ACC112 (cell line): ENCODE data around the gene KIAA0825.

ENCODE experiments used
- H2AFZ ChIP-seq: fragments of 200-600 bp; sonication (generic); one replicate; pipeline ENCODE4 v1.6.0; 2017; ENCODE audit warnings: antibody characterized with exemption, low read length; ENCODE audit not compliant: unreplicated experiment
- H3K27ac ChIP-seq: fragments of 200-600 bp; sonication (generic); 2 replicates; pipeline ENCODE4 v1.5.1; 2014; ENCODE audit warnings: low read depth, mild to moderate bottlenecking, antibody characterized with exemption, low read length, moderate library complexity
- H3K27me3 ChIP-seq: fragments of 200-600 bp; sonication (generic); 2 replicates; pipeline ENCODE4 v1.6.1; 2014; ENCODE audit warnings: mild to moderate bottlenecking, antibody characterized with exemption, low read length, moderate library complexity, mixed read lengths; ENCODE audit not compliant: insufficient read depth
- H3K36me3 ChIP-seq: fragments of 200-600 bp; sonication (generic); 2 replicates; pipeline ENCODE4 v1.6.1; 2016; ENCODE audit warnings: mild to moderate bottlenecking, antibody characterized with exemption, low read length, moderate library complexity, mixed read lengths; ENCODE audit not compliant: insufficient read depth
- H3K4me1 ChIP-seq: fragments of 200-600 bp; sonication (generic); one replicate; pipeline ENCODE4 v1.6.1; 2016; ENCODE audit warnings: low read length, mixed read lengths; ENCODE audit not compliant: insufficient read depth, unreplicated experiment, control insufficient read depth
- H3K4me3 ChIP-seq: fragments of 200-600 bp; sonication (generic); 2 replicates; pipeline ENCODE4 v1.5.1; 2014; ENCODE audit warnings: mild to moderate bottlenecking, low read depth, low read length
- H3K79me2 ChIP-seq: fragments of 200-600 bp; sonication (generic); one replicate; pipeline ENCODE4 v1.6.0; 2016; ENCODE audit warnings: low read length; ENCODE audit not compliant: control insufficient read depth, unreplicated experiment, insufficient read depth

The KIAA0825 gene

GRCh38 chr5:94223235-94223634, 395.2 kb downstream of the KIAA0825 start:
- Histone ChIP-seq H3K4me3 (no peak overlapping the region), H3K79me2 (no peaks in the 10 kb centered on the region), H3K27ac (no peak overlapping the region), H3K36me3 (no peaks in the 10 kb centered on the region), H3K4me1 (peaks cover 5% of the 10 kb centered on the region), H3K27me3 (no peaks in the 10 kb centered on the region), H2AFZ (no peak overlapping the region)

GRCh38 chr5:94218374-94218773, 400.0 kb downstream of the KIAA0825 start:
- Histone ChIP-seq H3K4me3 (no peak overlapping the region), H3K27ac (peak overlapping the region; percentile 51), H3K79me2 (no peaks in the 10 kb centered on the region), H3K27me3 (no peaks in the 10 kb centered on the region), H2AFZ (no peak overlapping the region), H3K4me1 (peaks cover 12% of the 10 kb centered on the region), H3K36me3 (no peaks in the 10 kb centered on the region)

GRCh38 chr5:94217745-94218144, 400.7 kb downstream of the KIAA0825 start:
- H3K27me3 ChIP-seq, result no peaks in the 10 kb centered on the region
- no peaks in the 10 kb centered on the region for H3K79me2 ChIP-seq
- peak overlapping the region; percentile 51 for H3K27ac ChIP-seq
- no peak overlapping the region for H2AFZ ChIP-seq
- no peak overlapping the region for H3K4me3 ChIP-seq
- peaks cover 12% of the 10 kb centered on the region for H3K4me1 ChIP-seq
- no peaks in the 10 kb centered on the region for H3K36me3 ChIP-seq

GRCh38 chr5:94217216-94217615, 401.2 kb downstream of the KIAA0825 start:
- peaks cover 12% of the 10 kb centered on the region for H3K4me1 ChIP-seq
- no peaks in the 10 kb centered on the region for H3K27me3 ChIP-seq
- H3K79me2 ChIP-seq, result no peaks in the 10 kb centered on the region
- H2AFZ ChIP-seq, result no peak overlapping the region
- no peaks in the 10 kb centered on the region for H3K36me3 ChIP-seq
- H3K27ac ChIP-seq, result 0 out of 2 replicates have a peak overlapping the region, but pooled peaks have one; percentile 51
- H3K4me3 ChIP-seq, result no peak overlapping the region

GRCh38 chr5:94212476-94212875, 405.9 kb downstream of the KIAA0825 start:
- no peaks in the 10 kb centered on the region for H3K27me3 ChIP-seq
- H3K79me2 ChIP-seq, result no peaks in the 10 kb centered on the region
- H3K4me1 ChIP-seq, result no peaks in the 10 kb centered on the region
- H3K4me3 ChIP-seq, result no peak overlapping the region
- H3K36me3 ChIP-seq, result no peaks in the 10 kb centered on the region
- no peak overlapping the region for H3K27ac ChIP-seq
- H2AFZ ChIP-seq, result no peak overlapping the region

GRCh38 chr5:94209774-94210355, 408.5 kb downstream of the KIAA0825 start:
- H3K79me2 ChIP-seq, result no peaks in the 10 kb centered on the region
- no peaks in the 10 kb centered on the region for H3K4me1 ChIP-seq
- H3K27me3 ChIP-seq, result no peaks in the 10 kb centered on the region
- H3K4me3 ChIP-seq, result no peak overlapping the region
- no peak overlapping the region for H3K27ac ChIP-seq
- H2AFZ ChIP-seq, result no peak overlapping the region
- no peaks in the 10 kb centered on the region for H3K36me3 ChIP-seq

GRCh38 chr5:94209272-94209671, 409.1 kb downstream of the KIAA0825 start:
- H3K79me2 ChIP-seq, result no peaks in the 10 kb centered on the region
- H2AFZ ChIP-seq, result no peak overlapping the region
- no peaks in the 10 kb centered on the region for H3K4me1 ChIP-seq
- no peak overlapping the region for H3K27ac ChIP-seq
- no peaks in the 10 kb centered on the region for H3K36me3 ChIP-seq
- H3K27me3 ChIP-seq, result no peaks in the 10 kb centered on the region
- no peak overlapping the region for H3K4me3 ChIP-seq

GRCh38 chr5:94199566-94199965, 418.8 kb downstream of the KIAA0825 start:
- H3K36me3 ChIP-seq, result no peaks in the 10 kb centered on the region
- H3K27me3 ChIP-seq, result no peaks in the 10 kb centered on the region
- no peak overlapping the region for H3K4me3 ChIP-seq
- H3K27ac ChIP-seq, result no peak overlapping the region
- no peaks in the 10 kb centered on the region for H3K4me1 ChIP-seq
- H3K79me2 ChIP-seq, result no peaks in the 10 kb centered on the region
- H2AFZ ChIP-seq, result no peak overlapping the region

GRCh38 chr5:94197970-94198369, 420.4 kb downstream of the KIAA0825 start:
- Histone ChIP-seq H3K4me3 (no peak overlapping the region), H3K36me3 (no peaks in the 10 kb centered on the region), H3K27me3 (no peaks in the 10 kb centered on the region), H3K27ac (no peak overlapping the region), H3K79me2 (no peaks in the 10 kb centered on the region), H3K4me1 (no peaks in the 10 kb centered on the region), H2AFZ (no peak overlapping the region)

GRCh38 chr5:94196953-94197352, 421.5 kb downstream of the KIAA0825 start:
- no peaks in the 10 kb centered on the region for H3K27me3 ChIP-seq
- H3K36me3 ChIP-seq, result no peaks in the 10 kb centered on the region
- no peak overlapping the region for H3K27ac ChIP-seq
- no peak overlapping the region for H2AFZ ChIP-seq
- no peaks in the 10 kb centered on the region for H3K4me1 ChIP-seq
- no peak overlapping the region for H3K4me3 ChIP-seq
- no peaks in the 10 kb centered on the region for H3K79me2 ChIP-seq

GRCh38 chr5:94192658-94193391, 425.6 kb downstream of the KIAA0825 start:
- H2AFZ ChIP-seq, result no peak overlapping the region
- no peaks in the 10 kb centered on the region for H3K27me3 ChIP-seq
- no peaks in the 10 kb centered on the region for H3K36me3 ChIP-seq
- H3K4me3 ChIP-seq, result no peak overlapping the region
- H3K27ac ChIP-seq, result no peak overlapping the region
- H3K4me1 ChIP-seq, result no peaks in the 10 kb centered on the region
- no peaks in the 10 kb centered on the region for H3K79me2 ChIP-seq
